ENCODE results near the gene CADPS. TPM values are rescaled to one million over a fixed set of nuclear protein-coding genes. Genes with fewer than 3 reads are reported as not detected.

Gene CADPS
- total RNA-seq, 6 experiments from 2014 or later, result not detected

DNA sequence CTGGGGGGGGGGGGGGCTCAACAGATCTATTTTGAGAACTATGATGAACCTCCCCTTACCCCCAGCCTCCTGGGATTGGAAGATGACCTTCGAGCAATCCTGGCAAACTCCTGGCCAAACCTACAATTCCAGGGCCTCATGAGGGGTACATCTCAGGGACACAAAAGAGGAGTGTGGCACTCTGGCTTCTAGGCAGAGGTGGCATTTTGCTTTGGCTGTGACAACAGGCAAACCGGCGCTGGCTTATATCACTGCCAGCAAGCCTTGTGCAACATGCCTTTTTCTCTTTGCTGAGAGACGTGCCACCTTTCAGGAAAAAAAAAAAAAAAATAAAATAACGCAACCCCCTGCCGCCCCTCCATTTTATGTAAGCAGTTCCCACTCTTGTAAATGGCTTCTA is 470.1 kb downstream of the CADPS start:
- no peak overlapping the region for H3K27ac Mint-ChIP-seq

DNA sequence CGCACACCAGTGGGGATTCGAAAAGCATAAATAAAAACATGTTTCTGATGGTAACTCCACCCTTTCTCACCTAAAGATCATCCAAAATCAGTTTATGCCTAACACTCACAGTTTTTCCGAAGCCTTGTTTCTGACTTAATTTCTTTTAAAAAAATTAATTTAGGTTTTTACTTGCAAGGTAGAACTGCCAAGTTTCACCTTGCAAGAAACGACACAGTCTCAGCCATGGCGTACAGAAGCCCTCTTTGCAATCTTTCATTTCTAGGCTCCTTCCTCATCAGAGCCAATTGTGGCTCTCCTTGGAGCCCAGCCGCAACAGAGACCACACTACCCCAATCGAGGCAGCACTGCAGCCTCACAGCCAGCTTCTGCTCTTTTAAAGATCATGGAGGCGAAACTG is 470.9 kb downstream of the CADPS start:
- TF ChIP-seq, protein P1, sequence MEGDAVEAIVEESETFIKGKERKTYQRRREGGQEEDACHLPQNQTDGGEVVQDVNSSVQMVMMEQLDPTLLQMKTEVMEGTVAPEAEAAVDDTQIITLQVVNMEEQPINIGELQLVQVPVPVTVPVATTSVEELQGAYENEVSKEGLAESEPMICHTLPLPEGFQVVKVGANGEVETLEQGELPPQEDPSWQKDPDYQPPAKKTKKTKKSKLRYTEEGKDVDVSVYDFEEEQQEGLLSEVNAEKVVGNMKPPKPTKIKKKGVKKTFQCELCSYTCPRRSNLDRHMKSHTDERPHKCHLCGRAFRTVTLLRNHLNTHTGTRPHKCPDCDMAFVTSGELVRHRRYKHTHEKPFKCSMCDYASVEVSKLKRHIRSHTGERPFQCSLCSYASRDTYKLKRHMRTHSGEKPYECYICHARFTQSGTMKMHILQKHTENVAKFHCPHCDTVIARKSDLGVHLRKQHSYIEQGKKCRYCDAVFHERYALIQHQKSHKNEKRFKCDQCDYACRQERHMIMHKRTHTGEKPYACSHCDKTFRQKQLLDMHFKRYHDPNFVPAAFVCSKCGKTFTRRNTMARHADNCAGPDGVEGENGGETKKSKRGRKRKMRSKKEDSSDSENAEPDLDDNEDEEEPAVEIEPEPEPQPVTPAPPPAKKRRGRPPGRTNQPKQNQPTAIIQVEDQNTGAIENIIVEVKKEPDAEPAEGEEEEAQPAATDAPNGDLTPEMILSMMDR (IDR thresholded peaks at IDR 0.05), result no peak
- DNase-seq, result no peak
- H3K27ac Mint-ChIP-seq, result no peak overlapping the region
- no peaks in the 10 kb centered on the region for H3K9me3 Mint-ChIP-seq
- no peaks in the 10 kb centered on the region for H3K4me1 Mint-ChIP-seq (ENCODE audit: low read depth)
- no peak overlapping the region for H3K4me3 Mint-ChIP-seq
- no peaks in the 10 kb centered on the region for H3K36me3 Mint-ChIP-seq (ENCODE audit: low read depth)
- peaks cover 11% of the 10 kb centered on the region for H3K27me3 Mint-ChIP-seq (ENCODE audit: insufficient read depth)

More for the DNA sequence above, 470.1 kb downstream of the CADPS start:
- Mint-ChIP-seq H3K27me3 (ENCODE audit: insufficient read depth) (peaks cover 11% of the 10 kb centered on the region), H3K36me3 (ENCODE audit: low read depth) (no peaks in the 10 kb centered on the region), H3K4me1 (ENCODE audit: low read depth) (no peaks in the 10 kb centered on the region), H3K4me3 (no peak overlapping the region), H3K9me3 (no peaks in the 10 kb centered on the region)
- TF ChIP-seq, protein P1 (IDR thresholded peaks at IDR 0.05), result no peak
- no peak for DNase-seq

DNA sequence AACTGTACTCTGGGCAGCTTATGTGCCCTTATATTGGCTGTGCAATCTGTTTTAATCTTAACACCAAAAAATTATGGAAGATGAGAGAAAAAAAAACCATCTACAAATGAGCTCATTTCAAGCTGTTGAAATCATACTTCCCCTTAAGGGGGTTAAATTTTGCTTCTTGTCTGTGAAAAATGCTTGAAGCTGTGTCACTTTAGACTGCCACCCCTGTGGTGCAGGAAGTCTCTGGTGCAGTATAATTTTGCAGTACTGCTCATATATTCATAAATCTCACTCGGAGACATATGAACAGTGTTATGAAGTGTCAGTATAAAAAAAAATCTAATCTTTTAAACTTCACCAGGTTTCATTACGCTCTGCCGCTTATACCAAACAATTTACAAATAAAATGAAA is 471.5 kb downstream of the CADPS start:
- Mint-ChIP-seq H3K27ac (no peak overlapping the region), H3K36me3 (ENCODE audit: low read depth) (no peaks in the 10 kb centered on the region), H3K4me3 (no peak overlapping the region), H3K9me3 (no peaks in the 10 kb centered on the region), H3K27me3 (ENCODE audit: insufficient read depth) (peaks cover 11% of the 10 kb centered on the region), H3K4me1 (ENCODE audit: low read depth) (no peaks in the 10 kb centered on the region)
- no peak for DNase-seq
- TF ChIP-seq, protein P1 (IDR thresholded peaks at IDR 0.05), result no peak

DNA sequence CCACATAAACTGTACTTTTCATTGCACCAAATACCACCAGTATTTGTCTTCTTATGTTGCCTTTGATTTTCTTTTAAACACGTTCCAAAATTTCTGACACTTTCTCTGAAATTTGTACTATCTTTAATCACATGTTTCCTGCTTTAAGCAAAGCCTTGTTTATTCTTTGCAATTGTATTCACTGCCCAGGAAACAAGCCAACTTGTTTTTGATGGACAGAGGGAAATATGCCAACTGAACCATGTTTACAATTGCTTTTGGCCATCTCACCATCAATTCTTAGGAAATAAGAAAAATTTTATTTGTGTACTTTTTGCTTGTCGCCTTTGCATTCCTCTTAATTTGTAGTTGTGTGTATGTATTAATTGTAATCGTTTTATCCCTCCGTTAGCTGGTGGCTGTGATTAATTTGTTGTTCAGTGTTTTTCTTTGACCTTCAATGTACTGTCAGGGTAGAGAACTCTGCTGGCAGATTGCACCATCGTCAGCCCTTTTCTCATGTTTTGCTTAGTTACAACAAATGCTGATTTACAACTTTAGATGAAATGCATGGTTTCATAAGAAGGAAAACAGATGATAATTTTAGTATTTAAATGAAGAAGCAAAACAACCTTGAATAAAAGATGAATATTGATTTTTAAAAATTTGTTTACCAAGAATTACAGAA is 482.5 kb downstream of the CADPS start:
- H3K4me3 Mint-ChIP-seq, result no peak overlapping the region
- peaks cover 2% of the 10 kb centered on the region; the same call in 1 of the 2 replicates for H3K27me3 Mint-ChIP-seq (ENCODE audit: insufficient read depth)
- H3K9me3 Mint-ChIP-seq, result no peaks in the 10 kb centered on the region
- TF ChIP-seq, protein P1 (IDR thresholded peaks at IDR 0.05), result no peak
- H3K4me1 Mint-ChIP-seq (ENCODE audit: low read depth), result no peaks in the 10 kb centered on the region
- DNase-seq, result no peak
- H3K36me3 Mint-ChIP-seq (ENCODE audit: low read depth), result no peaks in the 10 kb centered on the region
- no peak overlapping the region for H3K27ac Mint-ChIP-seq

DNA sequence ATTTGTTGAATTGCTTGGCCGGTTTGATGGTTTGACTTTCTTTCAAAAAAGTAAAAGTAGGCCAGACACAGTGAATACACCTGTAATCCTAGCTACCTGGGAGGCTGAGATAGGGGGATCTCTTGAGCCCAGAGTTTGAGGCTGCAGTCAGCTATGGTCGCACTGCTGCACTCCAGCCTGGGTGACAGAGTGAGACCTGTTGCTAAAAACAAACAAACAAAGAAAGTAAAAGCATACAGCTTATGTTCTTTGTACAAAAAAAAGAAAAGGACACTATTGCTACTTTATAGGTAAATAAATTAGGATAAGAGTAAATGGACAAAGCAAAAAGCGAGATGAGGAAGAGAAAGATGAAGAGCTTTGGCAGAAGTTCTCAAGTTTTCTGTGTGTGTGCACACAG is 488.0 kb downstream of the CADPS start:
- DNase-seq, result no peak
- Mint-ChIP-seq H3K27me3 (ENCODE audit: insufficient read depth) (peaks cover 9% of the 10 kb centered on the region), H3K36me3 (ENCODE audit: low read depth) (no peaks in the 10 kb centered on the region), H3K27ac (no peak overlapping the region), H3K4me3 (no peak overlapping the region), H3K4me1 (ENCODE audit: low read depth) (no peaks in the 10 kb centered on the region), H3K9me3 (no peaks in the 10 kb centered on the region)
- TF ChIP-seq, protein P1 (IDR thresholded peaks at IDR 0.05), result no peak

Measured in HFFc6 (cell line).